GM23338 (cell line): Measurements from ENCODE around the gene KRTAP12-1. TPM values are rescaled to one million over a fixed set of nuclear protein-coding genes. Genes with fewer than 3 reads are reported as not detected.

Experiments
- ATAC-seq: fragments of 200-7000 bp; cut with Tn5 transposase; 3 replicates; pipeline ENCODE4 v1.9.1; 2020
- DNase-seq: peaks from one replicate; pipeline ENCODE4 v3.0.0-alpha.2; 2015; ENCODE audit warnings: low spot score
- H2AFZ ChIP-seq: fragments of 200-600 bp; sonication (generic); 2 replicates; pipeline ENCODE4 v1.8.0; 2016; ENCODE audit warnings: antibody characterized with exemption, mild to moderate bottlenecking, moderate library complexity
- H3F3A ChIP-seq: fragments of 200-600 bp; sonication (generic); replicated peaks from 2 replicates; pipeline ENCODE4 v1.8.0; 2017; ENCODE audit warnings: antibody characterized with exemption, mixed run types, low read depth
- H3K27ac ChIP-seq: fragments of 200-600 bp; sonication (generic); 2 replicates; pipeline ENCODE4 v1.6.1; 2016; ENCODE audit warnings: low read depth
- H3K27me3 ChIP-seq: fragments of 200-600 bp; sonication (generic); 2 replicates; pipeline ENCODE4 v1.8.0; 2016; ENCODE audit warnings: mild to moderate bottlenecking, mixed run types, moderate library complexity; ENCODE audit not compliant: insufficient read depth
- H3K36me3 ChIP-seq: fragments of 200-600 bp; sonication (generic); 2 replicates; pipeline ENCODE4 v1.8.0; 2016; ENCODE audit warnings: mild to moderate bottlenecking; ENCODE audit not compliant: insufficient read depth
- H3K4me1 ChIP-seq: fragments of 200-600 bp; sonication (generic); 2 replicates; pipeline ENCODE4 v1.8.0; 2016; ENCODE audit warnings: mild to moderate bottlenecking, moderate library complexity; ENCODE audit not compliant: insufficient read depth
- H3K4me2 ChIP-seq: fragments of 200-600 bp; sonication (generic); 2 replicates; pipeline ENCODE4 v1.7.1; 2017; ENCODE audit warnings: mixed run types
- H3K4me3 ChIP-seq: fragments of 200-600 bp; sonication (generic); 2 replicates; pipeline ENCODE4 v1.6.1; 2016; ENCODE audit warnings: mixed run types
- H3K79me2 ChIP-seq: fragments of 200-600 bp; sonication (generic); replicated peaks from 2 replicates; pipeline ENCODE4 v1.8.0; 2017; ENCODE audit warnings: mild to moderate bottlenecking; ENCODE audit not compliant: insufficient read depth
- H3K9me2 ChIP-seq: fragments of 200-600 bp; sonication (generic); 2 replicates; pipeline ENCODE4 v1.8.0; 2017; ENCODE audit not compliant: insufficient read depth
- H4K20me1 ChIP-seq: fragments of 200-600 bp; sonication (generic); replicated peaks from 2 replicates; pipeline ENCODE4 v1.8.0; 2017; ENCODE audit warnings: mild to moderate bottlenecking; ENCODE audit not compliant: insufficient read depth
- H3K27ac Mint-ChIP-seq: 2 replicates; pipeline ENCODE4 v1.8.0; 2020; ENCODE audit warnings: inconsistent platforms, mild to moderate bottlenecking, moderate library complexity, mixed read lengths
- H3K27me3 Mint-ChIP-seq: 3 replicates; pipeline ENCODE4 v1.8.0; 2022; ENCODE audit warnings: low read depth, mild to moderate bottlenecking, moderate library complexity, mixed read lengths, inconsistent platforms; ENCODE audit not compliant: insufficient read depth, poor library complexity
- H3K36me3 Mint-ChIP-seq: 3 replicates; pipeline ENCODE4 v1.8.0; 2021; ENCODE audit warnings: low read depth, mild to moderate bottlenecking, inconsistent platforms, moderate library complexity, mixed read lengths
- H3K4me1 Mint-ChIP-seq: 3 replicates; pipeline ENCODE4 v1.8.0; 2020; ENCODE audit warnings: mild to moderate bottlenecking, inconsistent platforms, mixed read lengths
- H3K4me3 Mint-ChIP-seq: 3 replicates; pipeline ENCODE4 v1.8.0; 2021; ENCODE audit warnings: moderate library complexity, mild to moderate bottlenecking, inconsistent platforms, mixed read lengths
- H3K9me3 Mint-ChIP-seq: 3 replicates; pipeline ENCODE4 v1.8.0; 2020; ENCODE audit warnings: moderate library complexity, mild to moderate bottlenecking, inconsistent platforms, mixed read lengths
- EZH2phosphoT487 ChIP-seq: fragments of 200-600 bp; sonication (generic); IDR thresholded peaks from one replicate; pipeline ENCODE4 v1.8.1; 2018; ENCODE audit warnings: antibody characterized with exemption; ENCODE audit not compliant: unreplicated experiment
- JUNB ChIP-seq: IDR thresholded peaks from one replicate; pipeline ENCODE4 v1.6.1; 2016; ENCODE audit warnings: antibody characterized with exemption; ENCODE audit not compliant: unreplicated experiment
- NANOG ChIP-seq: IDR thresholded peaks from 2 replicates; pipeline ENCODE4 v1.6.1; 2016; ENCODE audit warnings: antibody characterized with exemption, borderline replicate concordance
- POLR2AphosphoS5 ChIP-seq: IDR thresholded peaks from 2 replicates; pipeline ENCODE4 v1.6.1; 2016; ENCODE audit warnings: antibody characterized with exemption, low read depth
- STAT1 ChIP-seq: IDR thresholded peaks from one replicate; pipeline ENCODE4 v1.6.1; 2016; ENCODE audit warnings: antibody characterized with exemption; ENCODE audit not compliant: unreplicated experiment
- ZNF114 ChIP-seq: fragments of 250-450 bp; sonication (Bioruptor Pico); IDR thresholded peaks from 2 replicates; pipeline ENCODE4 v1.5.0; 2020; ENCODE audit warnings: mild to moderate bottlenecking, moderate library complexity
- ZNF331 ChIP-seq: fragments of 250-450 bp; sonication (Bioruptor Pico); IDR thresholded peaks from 2 replicates; pipeline ENCODE4 v1.5.0; 2020; ENCODE audit warnings: low read depth, mild to moderate bottlenecking, moderate library complexity
- polyA plus RNA-seq: library from polyadenylated mRNA; unstranded; fragments of >200 nt; fragmentation: Nextera tagmentation; extraction: Ambion mirVana; gene quantifications from 2 replicates; pipeline ENCODE4 v1.2.1, GENCODE V29; 2016
- total RNA-seq: library from RNA; depleted of rRNA; stranded (reverse); fragments of >200 nt; shearing (Covaris generic); gene quantifications from 2 replicates; pipeline ENCODE4 v1.2.3, GENCODE V29; 2014
- TF ChIP-seq, protein P1 (sequence below): IDR thresholded peaks from one replicate; pipeline ENCODE4 v1.6.1; 2018; ENCODE audit warnings: antibody characterized with exemption; ENCODE audit not compliant: unreplicated experiment
- TF ChIP-seq, protein P2 (sequence below): fragments of 250-450 bp; sonication (Bioruptor Pico); IDR thresholded peaks from 2 replicates; pipeline ENCODE4 v1.5.0; 2020; ENCODE audit warnings: mild to moderate bottlenecking, moderate library complexity

KRTAP12-1 gene
- total and polyA plus RNA-seq, 2 experiments from 2014 or later = not detected

DNA sequence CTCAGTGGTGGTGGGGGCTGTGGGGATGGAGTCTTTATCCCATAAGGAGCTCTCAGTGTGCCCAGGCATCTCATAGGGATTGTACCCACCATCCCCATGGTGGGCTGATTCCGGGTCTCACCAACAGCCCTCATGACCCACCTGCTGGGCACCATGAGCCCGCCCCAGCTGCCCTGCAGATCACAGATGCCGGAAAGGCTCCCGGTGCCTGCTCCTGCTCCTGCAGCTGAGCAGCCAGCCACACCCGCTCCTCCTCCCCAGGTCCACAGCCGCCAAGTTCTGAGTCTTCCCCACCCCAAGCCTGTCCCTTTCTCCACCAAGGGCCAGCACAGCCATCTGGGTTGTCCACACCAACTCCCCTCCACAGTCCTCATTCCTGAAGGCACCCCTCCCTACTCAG lies 44.9 kb upstream of the KRTAP12-1 start:
- Mint-ChIP-seq H3K4me3 (no peak overlapping the region), H3K9me3 (peaks cover 7% of the 10 kb centered on the region; the same call in 2 of the 3 replicates), H3K27me3 (peaks cover 29% of the 10 kb centered on the region), H3K4me1 (peaks cover 15% of the 10 kb centered on the region), H3K36me3 (peaks cover 9% of the 10 kb centered on the region; the same call in 1 of the 3 replicates), H3K27ac (no peak overlapping the region)
- Histone ChIP-seq H3K4me3 (no peak overlapping the region), H3K4me1 (peaks cover 12% of the 10 kb centered on the region), H3K36me3 (no peaks in the 10 kb centered on the region), H2AFZ (no peak overlapping the region), H3K27ac (no peak overlapping the region), H3K9me2 (no peaks in the 10 kb centered on the region), H4K20me1 (no peaks in the 10 kb centered on the region), H3F3A (0 out of 2 replicates have a peak, but pooled peaks cover 7% of the 10 kb centered on the region), H3K4me2 (no peak overlapping the region), H3K79me2 (no peaks in the 10 kb centered on the region), H3K27me3 (peaks cover 22% of the 10 kb centered on the region)
- ATAC-seq (no peak), DNase-seq (no peak)
- TF ChIP-seq JUNB (no peak), POLR2AphosphoS5 (no peak), EZH2phosphoT487 (no peak), STAT1 (no peak), ZNF114 (CRISPR knock-in tag) (no peak), ZNF331 (no peak), NANOG (no peak)
- TF ChIP-seq, protein P1, sequence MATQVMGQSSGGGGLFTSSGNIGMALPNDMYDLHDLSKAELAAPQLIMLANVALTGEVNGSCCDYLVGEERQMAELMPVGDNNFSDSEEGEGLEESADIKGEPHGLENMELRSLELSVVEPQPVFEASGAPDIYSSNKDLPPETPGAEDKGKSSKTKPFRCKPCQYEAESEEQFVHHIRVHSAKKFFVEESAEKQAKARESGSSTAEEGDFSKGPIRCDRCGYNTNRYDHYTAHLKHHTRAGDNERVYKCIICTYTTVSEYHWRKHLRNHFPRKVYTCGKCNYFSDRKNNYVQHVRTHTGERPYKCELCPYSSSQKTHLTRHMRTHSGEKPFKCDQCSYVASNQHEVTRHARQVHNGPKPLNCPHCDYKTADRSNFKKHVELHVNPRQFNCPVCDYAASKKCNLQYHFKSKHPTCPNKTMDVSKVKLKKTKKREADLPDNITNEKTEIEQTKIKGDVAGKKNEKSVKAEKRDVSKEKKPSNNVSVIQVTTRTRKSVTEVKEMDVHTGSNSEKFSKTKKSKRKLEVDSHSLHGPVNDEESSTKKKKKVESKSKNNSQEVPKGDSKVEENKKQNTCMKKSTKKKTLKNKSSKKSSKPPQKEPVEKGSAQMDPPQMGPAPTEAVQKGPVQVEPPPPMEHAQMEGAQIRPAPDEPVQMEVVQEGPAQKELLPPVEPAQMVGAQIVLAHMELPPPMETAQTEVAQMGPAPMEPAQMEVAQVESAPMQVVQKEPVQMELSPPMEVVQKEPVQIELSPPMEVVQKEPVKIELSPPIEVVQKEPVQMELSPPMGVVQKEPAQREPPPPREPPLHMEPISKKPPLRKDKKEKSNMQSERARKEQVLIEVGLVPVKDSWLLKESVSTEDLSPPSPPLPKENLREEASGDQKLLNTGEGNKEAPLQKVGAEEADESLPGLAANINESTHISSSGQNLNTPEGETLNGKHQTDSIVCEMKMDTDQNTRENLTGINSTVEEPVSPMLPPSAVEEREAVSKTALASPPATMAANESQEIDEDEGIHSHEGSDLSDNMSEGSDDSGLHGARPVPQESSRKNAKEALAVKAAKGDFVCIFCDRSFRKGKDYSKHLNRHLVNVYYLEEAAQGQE = no peak
- TF ChIP-seq, protein P2, sequence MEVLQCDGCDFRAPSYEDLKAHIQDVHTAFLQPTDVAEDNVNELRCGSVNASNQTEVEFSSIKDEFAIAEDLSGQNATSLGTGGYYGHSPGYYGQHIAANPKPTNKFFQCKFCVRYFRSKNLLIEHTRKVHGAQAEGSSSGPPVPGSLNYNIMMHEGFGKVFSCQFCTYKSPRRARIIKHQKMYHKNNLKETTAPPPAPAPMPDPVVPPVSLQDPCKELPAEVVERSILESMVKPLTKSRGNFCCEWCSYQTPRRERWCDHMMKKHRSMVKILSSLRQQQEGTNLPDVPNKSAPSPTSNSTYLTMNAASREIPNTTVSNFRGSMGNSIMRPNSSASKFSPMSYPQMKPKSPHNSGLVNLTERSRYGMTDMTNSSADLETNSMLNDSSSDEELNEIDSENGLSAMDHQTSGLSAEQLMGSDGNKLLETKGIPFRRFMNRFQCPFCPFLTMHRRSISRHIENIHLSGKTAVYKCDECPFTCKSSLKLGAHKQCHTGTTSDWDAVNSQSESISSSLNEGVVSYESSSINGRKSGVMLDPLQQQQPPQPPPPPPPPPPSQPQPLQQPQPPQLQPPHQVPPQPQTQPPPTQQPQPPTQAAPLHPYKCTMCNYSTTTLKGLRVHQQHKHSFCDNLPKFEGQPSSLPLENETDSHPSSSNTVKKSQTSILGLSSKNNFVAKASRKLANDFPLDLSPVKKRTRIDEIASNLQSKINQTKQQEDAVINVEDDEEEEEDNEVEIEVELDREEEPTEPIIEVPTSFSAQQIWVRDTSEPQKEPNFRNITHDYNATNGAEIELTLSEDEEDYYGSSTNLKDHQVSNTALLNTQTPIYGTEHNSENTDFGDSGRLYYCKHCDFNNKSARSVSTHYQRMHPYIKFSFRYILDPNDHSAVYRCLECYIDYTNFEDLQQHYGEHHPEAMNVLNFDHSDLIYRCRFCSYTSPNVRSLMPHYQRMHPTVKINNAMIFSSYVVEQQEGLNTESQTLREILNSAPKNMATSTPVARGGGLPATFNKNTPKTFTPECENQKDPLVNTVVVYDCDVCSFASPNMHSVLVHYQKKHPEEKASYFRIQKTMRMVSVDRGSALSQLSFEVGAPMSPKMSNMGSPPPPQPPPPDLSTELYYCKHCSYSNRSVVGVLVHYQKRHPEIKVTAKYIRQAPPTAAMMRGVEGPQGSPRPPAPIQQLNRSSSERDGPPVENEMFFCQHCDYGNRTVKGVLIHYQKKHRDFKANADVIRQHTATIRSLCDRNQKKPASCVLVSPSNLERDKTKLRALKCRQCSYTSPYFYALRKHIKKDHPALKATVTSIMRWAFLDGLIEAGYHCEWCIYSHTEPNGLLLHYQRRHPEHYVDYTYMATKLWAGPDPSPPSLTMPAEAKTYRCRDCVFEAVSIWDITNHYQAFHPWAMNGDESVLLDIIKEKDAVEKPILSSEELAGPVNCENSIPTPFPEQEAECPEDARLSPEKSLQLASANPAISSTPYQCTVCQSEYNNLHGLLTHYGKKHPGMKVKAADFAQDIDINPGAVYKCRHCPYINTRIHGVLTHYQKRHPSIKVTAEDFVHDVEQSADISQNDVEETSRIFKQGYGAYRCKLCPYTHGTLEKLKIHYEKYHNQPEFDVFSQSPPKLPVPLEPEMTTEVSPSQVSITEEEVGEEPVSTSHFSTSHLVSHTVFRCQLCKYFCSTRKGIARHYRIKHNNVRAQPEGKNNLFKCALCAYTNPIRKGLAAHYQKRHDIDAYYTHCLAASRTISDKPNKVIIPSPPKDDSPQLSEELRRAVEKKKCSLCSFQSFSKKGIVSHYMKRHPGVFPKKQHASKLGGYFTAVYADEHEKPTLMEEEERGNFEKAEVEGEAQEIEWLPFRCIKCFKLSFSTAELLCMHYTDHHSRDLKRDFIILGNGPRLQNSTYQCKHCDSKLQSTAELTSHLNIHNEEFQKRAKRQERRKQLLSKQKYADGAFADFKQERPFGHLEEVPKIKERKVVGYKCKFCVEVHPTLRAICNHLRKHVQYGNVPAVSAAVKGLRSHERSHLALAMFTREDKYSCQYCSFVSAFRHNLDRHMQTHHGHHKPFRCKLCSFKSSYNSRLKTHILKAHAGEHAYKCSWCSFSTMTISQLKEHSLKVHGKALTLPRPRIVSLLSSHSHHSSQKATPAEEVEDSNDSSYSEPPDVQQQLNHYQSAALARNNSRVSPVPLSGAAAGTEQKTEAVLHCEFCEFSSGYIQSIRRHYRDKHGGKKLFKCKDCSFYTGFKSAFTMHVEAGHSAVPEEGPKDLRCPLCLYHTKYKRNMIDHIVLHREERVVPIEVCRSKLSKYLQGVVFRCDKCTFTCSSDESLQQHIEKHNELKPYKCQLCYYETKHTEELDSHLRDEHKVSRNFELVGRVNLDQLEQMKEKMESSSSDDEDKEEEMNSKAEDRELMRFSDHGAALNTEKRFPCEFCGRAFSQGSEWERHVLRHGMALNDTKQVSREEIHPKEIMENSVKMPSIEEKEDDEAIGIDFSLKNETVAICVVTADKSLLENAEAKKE (CRISPR knock-in tag) = no peak
